Upper lobe of left lung (tissue), 4 donors: ENCODE measurements around the gene PCSK6.

Experiments used
- EP300 ChIP-seq, 4 donors: sonication (generic); formaldehyde crosslinking; IDR thresholded peaks; one replicate each; pipeline ENCODE4 v1.5.1; 2017; ENCODE audit warnings: antibody characterized with exemption in 4 of 4, control low read depth in 2 of 4
- TF ChIP-seq, protein P1 (sequence below), 6 experiments: fragments of 450-650 bp in 4 of 6; fragments of 200-600 bp in 2 of 6; sonication (generic) in 2 of 6; IDR thresholded peaks; one replicate each; pipeline ENCODE4 v1.5.1; 2016 to 2019; ENCODE audit warnings: antibody characterized with exemption in 6 of 6

DNA sequence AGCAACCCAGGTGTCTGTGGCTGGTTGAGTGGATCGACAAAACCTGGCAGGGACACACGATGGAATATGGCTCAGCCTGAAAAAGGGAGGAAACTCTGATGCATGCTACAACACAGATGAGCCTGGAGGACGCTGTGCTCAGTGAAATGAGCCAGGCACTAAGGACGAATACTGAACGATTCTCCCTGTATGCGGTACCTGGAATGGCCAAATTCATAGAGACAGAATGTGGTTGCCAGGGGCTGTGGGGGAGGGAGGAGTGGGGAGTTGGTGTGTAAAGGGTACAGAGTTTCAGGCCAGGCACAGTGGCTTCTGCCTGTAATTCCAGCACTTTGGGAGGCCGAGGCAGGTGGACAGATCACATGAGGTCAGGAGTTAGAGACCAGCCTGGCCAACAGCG, 35.1 kb downstream of the PCSK6 start:
- TF ChIP-seq EP300 (IDR thresholded peaks at IDR 0.05), result no peak
- TF ChIP-seq, protein P1, sequence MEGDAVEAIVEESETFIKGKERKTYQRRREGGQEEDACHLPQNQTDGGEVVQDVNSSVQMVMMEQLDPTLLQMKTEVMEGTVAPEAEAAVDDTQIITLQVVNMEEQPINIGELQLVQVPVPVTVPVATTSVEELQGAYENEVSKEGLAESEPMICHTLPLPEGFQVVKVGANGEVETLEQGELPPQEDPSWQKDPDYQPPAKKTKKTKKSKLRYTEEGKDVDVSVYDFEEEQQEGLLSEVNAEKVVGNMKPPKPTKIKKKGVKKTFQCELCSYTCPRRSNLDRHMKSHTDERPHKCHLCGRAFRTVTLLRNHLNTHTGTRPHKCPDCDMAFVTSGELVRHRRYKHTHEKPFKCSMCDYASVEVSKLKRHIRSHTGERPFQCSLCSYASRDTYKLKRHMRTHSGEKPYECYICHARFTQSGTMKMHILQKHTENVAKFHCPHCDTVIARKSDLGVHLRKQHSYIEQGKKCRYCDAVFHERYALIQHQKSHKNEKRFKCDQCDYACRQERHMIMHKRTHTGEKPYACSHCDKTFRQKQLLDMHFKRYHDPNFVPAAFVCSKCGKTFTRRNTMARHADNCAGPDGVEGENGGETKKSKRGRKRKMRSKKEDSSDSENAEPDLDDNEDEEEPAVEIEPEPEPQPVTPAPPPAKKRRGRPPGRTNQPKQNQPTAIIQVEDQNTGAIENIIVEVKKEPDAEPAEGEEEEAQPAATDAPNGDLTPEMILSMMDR (IDR thresholded peaks at IDR 0.05), result no peak
